Adrenal gland (tissue), 12 donors: ENCODE measurements around the gene ZYX. TPM values are rescaled to one million over a fixed set of nuclear protein-coding genes. Genes with fewer than 3 reads are reported as not detected.
A peak's percentile ranks its signal among the peaks of the same experiment; 100 is the strongest.

Source experiments
- DNase-seq, 7 donors: peaks; one replicate each; pipeline ENCODE4 v3.0.0-alpha.2; 2019 to 2020
- H3K27ac ChIP-seq, 5 donors: fragments of 200-600 bp; sonication (generic) in 4 of 5; 1 replicate in 3 of 5; 2 replicates in 2 of 5; pipeline versions ENCODE4 v1.5.1 to v1.8.0; 2016 to 2020; ENCODE audit warnings: mild to moderate bottlenecking in 1 of 5
- H3K27me3 ChIP-seq: fragments of 200-600 bp; 2 replicates; pipeline ENCODE4 v1.8.0; 2021
- H3K36me3 ChIP-seq, 2 donors: fragments of 200-600 bp; replicated peaks in 1 of 2; 1 replicate in 1 of 2; 2 replicates in 1 of 2; pipeline versions ENCODE4 v1.5.1 to v1.8.0; 2018 to 2022
- H3K4me1 ChIP-seq, 2 donors: fragments of 200-600 bp; replicated peaks in 1 of 2; 1 replicate in 1 of 2; 2 replicates in 1 of 2; pipeline versions ENCODE4 v1.5.1 to v1.8.0; 2018 to 2021
- H3K4me3 ChIP-seq, 4 donors: fragments of 200-600 bp; sonication (generic) in 3 of 4; one replicate each; pipeline ENCODE4 v1.5.1; 2016 to 2018
- H3K9me3 ChIP-seq, 3 donors: fragments of 200-600 bp; sonication (generic) in 1 of 3; replicated peaks in 1 of 3; 1 replicate in 2 of 3; 2 replicates in 1 of 3; pipeline versions ENCODE4 v1.5.1 to v1.8.0; 2016 to 2021
- CTCF ChIP-seq, 6 experiments: fragments of 450-650 bp in 4 of 6; fragments of 200-600 bp in 2 of 6; sonication (generic) in 1 of 6; IDR thresholded peaks; 1 replicate in 5 of 6; 2 replicates in 1 of 6; pipeline versions ENCODE4 v1.5.1 to v1.8.0; 2016 to 2021; ENCODE audit warnings: antibody characterized with exemption in 6 of 6, mild to moderate bottlenecking in 2 of 6, moderate library complexity in 1 of 6
- POLR2A ChIP-seq, 2 donors: fragments of 450-650 bp; IDR thresholded peaks; one replicate each; pipeline ENCODE4 v1.6.1; 2017; ENCODE audit warnings: antibody characterized with exemption in 2 of 2, mild to moderate bottlenecking in 2 of 2, moderate library complexity in 1 of 2
- WGBS, 4 donors: extraction: QIAGEN DNeasy Blood & Tissue Kit in 2 of 4; methylation state at CpG; one replicate each; pipeline versions ENCODE4 v1.1.5 to v1.1.7; 2013 to 2017; 5-methylcytosine and 5-hydroxymethylcytosine counted together
- intact Hi-C, 2 donors: fragments of 100-400 bp; cut with DNase I; formaldehyde crosslinking; loops; one replicate each; pipeline versions ENCODE4 v1.14.1 to v1.15.0; 2022 to 2023
- polyA plus RNA-seq, 3 donors: library from polyadenylated mRNA; stranded (reverse); fragments of 200-250 nt in 2 of 3; fragments of 350-450 nt in 1 of 3; fragmentation: Illumina TruSeq in 1 of 3; extraction: RNeasy Lipid Tissue Mini Kit (QIAGEN cat#74804) in 1 of 3; gene quantifications; one replicate each; pipeline ENCODE4 v1.2.3, GENCODE V29; 2013 to 2014
- total RNA-seq, 9 donors: library from RNA; depleted of rRNA in 4 of 9; stranded (reverse); fragments of >200 nt in 4 of 9; fragments of 120-200 nt in 1 of 9; fragmentation: NEBNext Ultra II Directional in 1 of 9; extraction: Animal tissue kit (Norgen Biotek cat#: 25700) in 1 of 9; gene quantifications; one replicate each; pipeline versions ENCODE4 v1.1.0 to v1.2.4, GENCODE V29; 2013 to 2023
- donor health status: healthy with polysubstance abuse.
- donor health status: Bipolar disorder and iron deficiency.
- donor health status: DM: yes; HTN: yes; CAD: no.
- donor health status: DM: no; HTN: no; CAD: no.
- donor health status: DM: no; HTN: no; CAD: no.
- donor health status: DM: yes; HTN: yes; CAD: no.

ZYX gene
- total and polyA plus RNA-seq, 12 donors: 5.0 to 152 (median 77.1) TPM

- 57 to 65% (median 62%) methylated on average over 6 to 13 of the region's 13 CpGs for WGBS, 4 donors
These were observed 26.4 kb downstream of the ZYX start for GRCh38 chr7:143407287-143408251.

DNA sequence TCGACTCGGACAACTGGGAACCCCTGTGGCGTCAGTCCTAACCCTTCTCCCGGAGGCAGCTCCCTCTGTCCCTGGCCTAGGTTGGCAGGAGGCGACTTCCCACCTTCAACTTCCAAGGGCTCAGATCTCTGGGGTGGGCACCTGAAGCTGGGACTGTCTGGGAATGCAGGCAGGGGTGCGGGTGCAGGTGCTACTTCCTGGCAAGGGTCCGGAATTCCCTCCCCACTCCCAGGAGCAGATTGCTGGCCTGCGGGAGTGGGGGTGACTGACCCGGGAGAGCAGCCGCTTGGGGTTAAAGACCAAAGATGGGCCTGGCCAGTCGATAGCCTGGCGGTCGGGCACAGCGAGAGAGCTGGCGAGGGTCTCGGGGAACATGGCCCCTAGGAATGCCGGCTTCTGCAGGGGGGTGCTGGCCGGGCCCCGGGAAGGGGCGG lies 27.1 kb downstream of the ZYX start:
- 31 to 57% (median 31%) methylated on average over 9 to 20 of the region's 20 CpGs for WGBS, 4 donors
- H3K36me3 ChIP-seq: no peaks in the 10 kb centered on the region
- peak in 1 of 7 donors; percentile 38 for DNase-seq
- TF ChIP-seq CTCF (IDR thresholded peaks at IDR 0.05): no peak
- TF ChIP-seq POLR2A (IDR thresholded peaks at IDR 0.05): no peak
- H3K9me3 ChIP-seq: no peaks in the 10 kb centered on the region
- H3K4me1 ChIP-seq: peaks cover 7 to 12% of the 10 kb centered on the region in 2 donors
- intact Hi-C loops: no loop called here
- H3K27me3 ChIP-seq: peaks cover 27% of the 10 kb centered on the region
- H3K27ac ChIP-seq: no peak overlapping the region
- peak overlapping the region in 1 of 4 donors; percentile 24 for H3K4me3 ChIP-seq

More at GRCh38 chr7:143407287-143408251, 26.4 kb downstream of the ZYX start:
- Histone ChIP-seq H3K4me3 (no peak overlapping the region), H3K27ac (no peak overlapping the region), H3K4me1 (peaks cover 7 to 12% of the 10 kb centered on the region in 2 donors), H3K9me3 (no peaks in the 10 kb centered on the region), H3K36me3 (no peaks in the 10 kb centered on the region), H3K27me3 (peaks cover 20% of the 10 kb centered on the region)
- peak in 1 of 7 donors; percentile 39 for DNase-seq
- TF ChIP-seq POLR2A (IDR thresholded peaks at IDR 0.05) (no peak), CTCF (IDR thresholded peaks at IDR 0.05) (no peak)
- intact Hi-C loops: no loop called here

DNA sequence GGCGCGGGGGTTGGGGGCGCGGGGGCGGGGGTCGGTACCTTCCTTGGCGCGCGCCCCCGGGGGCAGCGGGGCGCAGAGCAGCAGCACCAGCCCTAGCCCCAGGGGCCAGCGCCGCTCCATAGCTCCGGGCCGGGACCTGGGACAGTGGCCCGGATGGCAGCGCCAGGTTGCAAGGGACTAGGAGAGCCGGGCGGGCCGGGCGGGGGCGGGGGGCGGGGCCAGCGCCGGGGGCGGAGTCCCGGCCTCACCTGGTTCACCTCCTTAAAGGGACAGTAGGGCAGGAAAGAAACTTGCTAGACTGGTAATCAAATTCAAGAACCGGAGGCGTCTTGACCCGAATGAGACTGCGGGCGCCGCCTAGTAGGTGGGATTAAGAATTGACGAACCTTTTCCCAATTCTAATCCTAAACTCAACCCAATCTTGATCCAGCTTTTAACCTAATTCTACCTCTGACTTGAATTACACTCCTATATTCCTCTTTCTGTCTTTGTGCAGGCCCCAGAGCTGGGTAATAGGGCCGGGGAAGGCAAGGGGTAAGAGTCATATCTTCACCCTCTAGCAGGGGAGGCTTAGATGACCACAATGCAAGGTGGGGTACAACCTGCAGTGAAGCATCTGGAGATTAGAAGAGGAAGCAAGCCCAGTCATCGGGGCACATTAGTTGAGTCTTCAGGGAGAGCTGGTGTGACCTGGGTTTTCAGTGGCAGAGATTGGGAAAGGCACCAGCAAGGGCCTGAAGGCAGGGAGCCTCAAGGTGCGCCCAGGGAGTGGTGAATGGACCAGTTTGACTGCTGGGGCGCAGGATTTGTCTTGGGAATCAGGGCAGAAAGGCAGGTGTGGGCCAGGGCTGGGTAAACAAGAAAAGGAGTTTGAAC lies 27.8 kb downstream of the ZYX start, which contains the start of gene EPHA1:
EPHA1 (minus strand) TSS at position 171 of the 876 bp plus-strand sequence; CDS start at position 120, 51 bp downstream.
- WGBS, 4 donors: 9 to 44% (median 15%) methylated on average over 5 to 39 of the region's 39 CpGs
- H3K36me3 ChIP-seq: no peaks in the 10 kb centered on the region
- peaks cover 29% of the 10 kb centered on the region for H3K27me3 ChIP-seq
- intact Hi-C loops: no loop called here
- no peaks in the 10 kb centered on the region for H3K9me3 ChIP-seq
- TF ChIP-seq CTCF (IDR thresholded peaks at IDR 0.05) (peak in 1 of 6 experiments; percentile 20), POLR2A (IDR thresholded peaks at IDR 0.05) (no peak)
- no peak within 1 kb of the TSS for H3K27ac ChIP-seq
- DNase-seq: peak in 1 of 7 donors; percentile 50
- peak within 1 kb of the TSS in 1 of 4 donors; percentile 24 for H3K4me3 ChIP-seq
- peaks cover 7 to 12% of the 10 kb centered on the region in 2 donors for H3K4me1 ChIP-seq
